HCT116 (cell line): ENCODE measurements around the gene PRKN.

ENCODE experiments used
- POLR2A ChIP-seq: IDR thresholded peaks from 2 replicates; pipeline ENCODE4 v1.7.0; 2011; ENCODE audit warnings: borderline replicate concordance; ENCODE audit not compliant: insufficient read depth, insufficient read length; ENCODE audit errors: extremely low read depth
- POLR2AphosphoS5 ChIP-seq: IDR thresholded peaks from 2 replicates; pipeline ENCODE4 v1.6.1; 2011; ENCODE audit warnings: mild to moderate bottlenecking, low read depth, low read length, moderate library complexity
- TF ChIP-seq, protein P1 (sequence below), 3 experiments: fragments of 200-600 bp in 1 of 3; sonication (generic) in 1 of 3; IDR thresholded peaks in 2 of 3; conservative IDR thresholded peaks in 1 of 3; 2 replicates each; pipeline ENCODE4 v1.5.1; 2012 to 2017; ENCODE audit warnings: low read depth in 2 of 3, low read length in 2 of 3, antibody characterized with exemption in 1 of 3, borderline replicate concordance in 1 of 3, control low read depth in 1 of 3, mild to moderate bottlenecking in 1 of 3, mixed read lengths in 1 of 3, mixed run types in 1 of 3, moderate library complexity in 1 of 3; ENCODE audit not compliant: insufficient read depth in 1 of 3

DNA sequence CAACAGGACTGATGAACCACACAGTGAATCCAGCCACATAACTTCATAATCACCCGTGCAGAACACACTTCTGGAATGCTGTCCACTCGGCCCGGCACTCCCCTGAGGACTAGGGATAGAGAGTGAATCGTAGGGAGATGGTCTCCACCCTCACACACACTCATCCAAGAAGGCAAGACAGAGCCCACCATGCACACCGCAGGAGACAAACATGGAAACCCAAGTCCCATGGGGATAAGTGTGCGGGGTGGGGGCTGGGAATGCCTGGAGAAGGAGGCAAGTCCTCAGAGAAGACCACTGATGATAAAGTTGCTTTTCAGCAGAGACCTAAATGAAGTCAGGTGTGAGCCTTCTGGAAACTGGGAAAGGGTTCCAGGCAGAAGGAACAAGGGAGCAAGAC is 1054.5 kb downstream of the PRKN start:
- TF ChIP-seq, protein P1, sequence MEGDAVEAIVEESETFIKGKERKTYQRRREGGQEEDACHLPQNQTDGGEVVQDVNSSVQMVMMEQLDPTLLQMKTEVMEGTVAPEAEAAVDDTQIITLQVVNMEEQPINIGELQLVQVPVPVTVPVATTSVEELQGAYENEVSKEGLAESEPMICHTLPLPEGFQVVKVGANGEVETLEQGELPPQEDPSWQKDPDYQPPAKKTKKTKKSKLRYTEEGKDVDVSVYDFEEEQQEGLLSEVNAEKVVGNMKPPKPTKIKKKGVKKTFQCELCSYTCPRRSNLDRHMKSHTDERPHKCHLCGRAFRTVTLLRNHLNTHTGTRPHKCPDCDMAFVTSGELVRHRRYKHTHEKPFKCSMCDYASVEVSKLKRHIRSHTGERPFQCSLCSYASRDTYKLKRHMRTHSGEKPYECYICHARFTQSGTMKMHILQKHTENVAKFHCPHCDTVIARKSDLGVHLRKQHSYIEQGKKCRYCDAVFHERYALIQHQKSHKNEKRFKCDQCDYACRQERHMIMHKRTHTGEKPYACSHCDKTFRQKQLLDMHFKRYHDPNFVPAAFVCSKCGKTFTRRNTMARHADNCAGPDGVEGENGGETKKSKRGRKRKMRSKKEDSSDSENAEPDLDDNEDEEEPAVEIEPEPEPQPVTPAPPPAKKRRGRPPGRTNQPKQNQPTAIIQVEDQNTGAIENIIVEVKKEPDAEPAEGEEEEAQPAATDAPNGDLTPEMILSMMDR (IDR thresholded peaks at IDR 0.05 in 2 of 3, conservative IDR thresholded peaks at IDR 0.05 in 1 of 3; ENCODE audit: borderline replicate concordance in 1 of 3, insufficient read depth in 1 of 3, low read depth in 2 of 3, low read length in 2 of 3): no peak
- TF ChIP-seq POLR2AphosphoS5 (no peak), POLR2A (no peak)
